OCI-LY1 (cell line): ENCODE results near the gene SLC27A2.

ENCODE experiments used
- EZH2 ChIP-seq: fragments of 200-600 bp; sonication (generic), shearing (Covaris generic); IDR thresholded peaks from 2 replicates; pipeline ENCODE4 v1.8.0; 2017; ENCODE audit warnings: borderline replicate concordance, mixed run types, mild to moderate bottlenecking, antibody characterized with exemption, low read length, moderate library complexity, mixed read lengths
- TF ChIP-seq, protein P1 (sequence below): fragments of 200-600 bp; sonication (generic), shearing (Covaris generic); IDR thresholded peaks from 2 replicates; pipeline ENCODE4 v1.5.1; 2017; ENCODE audit warnings: mild to moderate bottlenecking, antibody characterized with exemption, low read length, moderate library complexity, mixed read lengths

- TF ChIP-seq, protein P1, sequence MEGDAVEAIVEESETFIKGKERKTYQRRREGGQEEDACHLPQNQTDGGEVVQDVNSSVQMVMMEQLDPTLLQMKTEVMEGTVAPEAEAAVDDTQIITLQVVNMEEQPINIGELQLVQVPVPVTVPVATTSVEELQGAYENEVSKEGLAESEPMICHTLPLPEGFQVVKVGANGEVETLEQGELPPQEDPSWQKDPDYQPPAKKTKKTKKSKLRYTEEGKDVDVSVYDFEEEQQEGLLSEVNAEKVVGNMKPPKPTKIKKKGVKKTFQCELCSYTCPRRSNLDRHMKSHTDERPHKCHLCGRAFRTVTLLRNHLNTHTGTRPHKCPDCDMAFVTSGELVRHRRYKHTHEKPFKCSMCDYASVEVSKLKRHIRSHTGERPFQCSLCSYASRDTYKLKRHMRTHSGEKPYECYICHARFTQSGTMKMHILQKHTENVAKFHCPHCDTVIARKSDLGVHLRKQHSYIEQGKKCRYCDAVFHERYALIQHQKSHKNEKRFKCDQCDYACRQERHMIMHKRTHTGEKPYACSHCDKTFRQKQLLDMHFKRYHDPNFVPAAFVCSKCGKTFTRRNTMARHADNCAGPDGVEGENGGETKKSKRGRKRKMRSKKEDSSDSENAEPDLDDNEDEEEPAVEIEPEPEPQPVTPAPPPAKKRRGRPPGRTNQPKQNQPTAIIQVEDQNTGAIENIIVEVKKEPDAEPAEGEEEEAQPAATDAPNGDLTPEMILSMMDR = no peak
- TF ChIP-seq EZH2 = no peak
Measured at GRCh38 chr15:50218291-50218690, 36.3 kb downstream of the SLC27A2 start.
